Neural progenitor cell (in vitro differentiated cells): Measurements from ENCODE around the gene FBXW11.

Experiments
- EZH2 ChIP-seq: fragments of 200-600 bp; sonication (generic); IDR thresholded peaks from 2 replicates; pipeline ENCODE4 v1.6.1; 2017; ENCODE audit warnings: antibody characterized with exemption, mild to moderate bottlenecking, moderate library complexity
- EZH2phosphoT487 ChIP-seq: fragments of 200-600 bp; sonication (generic); IDR thresholded peaks from 2 replicates; pipeline ENCODE4 v1.6.1; 2017; ENCODE audit warnings: antibody characterized with exemption
- TF ChIP-seq, protein P1 (sequence below): fragments of 200-600 bp; sonication (generic); IDR thresholded peaks from 2 replicates; pipeline ENCODE4 v1.5.1; 2017; ENCODE audit warnings: antibody characterized with exemption, mild to moderate bottlenecking

DNA sequence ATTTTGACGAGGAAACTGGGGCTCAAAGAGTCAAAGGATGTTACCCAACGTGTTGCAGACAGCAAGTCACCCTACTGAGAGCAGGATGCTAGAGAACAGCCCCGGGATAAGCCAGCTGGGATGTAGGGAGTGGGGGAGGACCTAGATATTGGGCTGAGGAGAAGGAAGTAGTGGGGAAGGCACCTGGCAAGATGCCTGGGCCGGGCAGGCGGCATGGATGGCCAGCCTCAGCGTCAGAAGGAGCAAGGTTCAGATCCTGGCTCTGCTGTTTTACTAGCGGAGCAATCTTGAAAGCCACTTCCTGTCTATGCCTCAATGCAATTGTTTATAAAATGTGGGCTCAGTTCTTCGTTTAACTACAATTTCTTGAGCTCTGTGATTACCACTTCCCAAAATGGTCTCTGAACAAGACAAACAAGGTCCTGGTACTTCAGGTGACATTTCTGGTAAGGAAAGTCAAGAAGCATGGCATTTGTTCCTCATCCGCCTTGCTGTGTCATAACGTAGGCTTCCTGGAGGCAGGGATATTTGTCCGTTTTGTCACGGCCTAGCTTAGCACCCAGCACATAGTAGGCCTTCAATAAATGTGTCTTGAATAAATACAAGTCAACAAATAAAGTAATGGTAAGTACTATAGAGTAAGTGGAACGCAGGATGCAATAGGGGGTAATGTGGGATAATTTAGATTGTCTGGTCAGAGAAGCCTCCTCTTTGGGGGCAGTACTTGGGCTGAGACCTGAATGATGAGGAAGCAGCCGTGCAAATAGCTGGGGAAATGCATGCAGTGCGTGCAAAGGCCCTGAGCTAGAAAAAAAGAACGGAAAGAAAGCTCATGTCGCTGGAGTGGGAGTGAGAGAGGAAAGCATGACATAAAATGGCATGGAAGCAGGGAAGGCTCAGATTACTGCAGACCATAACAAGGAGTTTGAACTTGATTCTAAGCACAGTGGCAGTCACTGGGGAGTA is 150.4 kb downstream of the FBXW11 start:
- TF ChIP-seq, protein P1, sequence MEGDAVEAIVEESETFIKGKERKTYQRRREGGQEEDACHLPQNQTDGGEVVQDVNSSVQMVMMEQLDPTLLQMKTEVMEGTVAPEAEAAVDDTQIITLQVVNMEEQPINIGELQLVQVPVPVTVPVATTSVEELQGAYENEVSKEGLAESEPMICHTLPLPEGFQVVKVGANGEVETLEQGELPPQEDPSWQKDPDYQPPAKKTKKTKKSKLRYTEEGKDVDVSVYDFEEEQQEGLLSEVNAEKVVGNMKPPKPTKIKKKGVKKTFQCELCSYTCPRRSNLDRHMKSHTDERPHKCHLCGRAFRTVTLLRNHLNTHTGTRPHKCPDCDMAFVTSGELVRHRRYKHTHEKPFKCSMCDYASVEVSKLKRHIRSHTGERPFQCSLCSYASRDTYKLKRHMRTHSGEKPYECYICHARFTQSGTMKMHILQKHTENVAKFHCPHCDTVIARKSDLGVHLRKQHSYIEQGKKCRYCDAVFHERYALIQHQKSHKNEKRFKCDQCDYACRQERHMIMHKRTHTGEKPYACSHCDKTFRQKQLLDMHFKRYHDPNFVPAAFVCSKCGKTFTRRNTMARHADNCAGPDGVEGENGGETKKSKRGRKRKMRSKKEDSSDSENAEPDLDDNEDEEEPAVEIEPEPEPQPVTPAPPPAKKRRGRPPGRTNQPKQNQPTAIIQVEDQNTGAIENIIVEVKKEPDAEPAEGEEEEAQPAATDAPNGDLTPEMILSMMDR = no peak
- TF ChIP-seq EZH2 = no peak
- TF ChIP-seq EZH2phosphoT487 = no peak
